K562 (cell line): ENCODE results near the gene FETUB. TPM values are rescaled to one million over a fixed set of nuclear protein-coding genes. Genes with fewer than 3 reads are reported as not detected.

Experiments
- ATAC-seq: fragments of 200-7000 bp; cut with Tn5 transposase; 3 replicates; pipeline ENCODE4 v1.9.1; 2020; ENCODE audit warnings: moderate library complexity
- BruUV-seq: library from RNA; stranded (reverse); fragments of 400-500 nt; replicated peaks from 2 replicates; lab custom pipeline; 2021; lab: Mats Ljungman, UMichigan
- CTCF ChIA-PET: fragments of 300-600 bp; formaldehyde crosslinking; extraction: SDS; loops from one replicate; lab custom pipeline; 2021; ENCODE audit warnings: low intra/inter-chr PET ratio; lab: Yijun Ruan, JAX
- POLR2A ChIA-PET: fragments of 300-600, 350-650 bp; sonication (Branson Sonifier 250); formaldehyde crosslinking; extraction: SDS; loops from one replicate; lab custom pipeline; 2021; ENCODE audit warnings: antibody characterized with exemption, inconsistent platforms; lab: Yijun Ruan, JAX
- DNase-seq, 4 experiments: peaks; one replicate each; pipeline versions ENCODE4 v3.0.0 to v3.0.0-alpha.2; 2011 to 2018; ENCODE audit warnings: low spot score in 3 of 4, mixed read lengths in 3 of 4; ENCODE audit errors: extremely low read depth in 1 of 4
- FAIRE-seq: peaks from 2 replicates; lab custom pipeline; 2011; peaks lifted over from hg19 to GRCh38; lab: Jason Lieb, UNC
- H2AFZ ChIP-seq: 2 replicates; pipeline ENCODE4 v1.6.0; 2011; ENCODE audit warnings: low read depth, low read length, control low read depth, inconsistent platforms
- H3K27ac ChIP-seq: fragments of 200-600 bp; 3 replicates; pipeline ENCODE4 v1.8.0; 2011; ENCODE audit warnings: low read depth, mild to moderate bottlenecking, control low read depth, inconsistent platforms, low read length, moderate library complexity, mixed read lengths; ENCODE audit errors: extremely low read depth
- H3K27me3 ChIP-seq, 2 experiments: fragments of 300-600 bp in 1 of 2; 2 replicates in 1 of 2; 3 replicates in 1 of 2; pipeline versions ENCODE4 v1.6.0 to v1.8.0; 2011; ENCODE audit warnings: inconsistent platforms in 2 of 2, low read length in 2 of 2, mild to moderate bottlenecking in 1 of 2, mixed read lengths in 1 of 2, moderate library complexity in 1 of 2; ENCODE audit not compliant: control insufficient read depth in 2 of 2, insufficient read depth in 2 of 2
- H3K36me3 ChIP-seq: fragments of 300-600 bp; 3 replicates; pipeline ENCODE4 v1.8.0; 2011; ENCODE audit warnings: mild to moderate bottlenecking, low read length, inconsistent platforms; ENCODE audit not compliant: control insufficient read depth, insufficient read depth
- H3K4me1 ChIP-seq, 2 experiments: fragments of 200-600 bp in 1 of 2; replicated peaks in 1 of 2; 2 replicates in 1 of 2; 3 replicates in 1 of 2; pipeline versions ENCODE4 v1.5.1 to v1.8.0; 2011; ENCODE audit warnings: inconsistent platforms in 2 of 2, low read length in 2 of 2, mild to moderate bottlenecking in 1 of 2, mixed read lengths in 1 of 2, moderate library complexity in 1 of 2; ENCODE audit not compliant: control insufficient read depth in 2 of 2, insufficient read depth in 2 of 2
- H3K4me2 ChIP-seq: 2 replicates; pipeline ENCODE4 v1.6.1; 2011; ENCODE audit warnings: low read length, control low read depth, inconsistent platforms, mixed read lengths; ENCODE audit not compliant: insufficient read depth
- H3K4me3 ChIP-seq: fragments of 200-600 bp; sonication (generic), shearing (Covaris generic); 2 replicates; pipeline ENCODE4 v1.5.1; 2016; ENCODE audit warnings: control low read depth, inconsistent platforms
- H3K79me2 ChIP-seq: fragments of 200-600 bp; 3 replicates; pipeline ENCODE4 v1.8.0; 2011; ENCODE audit warnings: low read length, inconsistent platforms; ENCODE audit not compliant: control insufficient read depth, insufficient read depth
- H3K9ac ChIP-seq, 2 experiments: 2 replicates each; pipeline versions ENCODE4 v1.6.0 to v1.6.1; 2011; ENCODE audit warnings: low read depth in 2 of 2, low read length in 2 of 2, control low read depth in 1 of 2, inconsistent platforms in 1 of 2, mild to moderate bottlenecking in 1 of 2, mixed read lengths in 1 of 2; ENCODE audit not compliant: insufficient read depth in 1 of 2
- H3K9me1 ChIP-seq: one replicate; pipeline ENCODE4 v1.6.0; 2011; ENCODE audit warnings: inconsistent platforms, mild to moderate bottlenecking, low read length, moderate library complexity; ENCODE audit not compliant: control insufficient read depth, insufficient read depth
- H3K9me3 ChIP-seq: replicated peaks from 2 replicates; pipeline ENCODE4 v1.5.1; 2011; ENCODE audit warnings: low read depth, low read length, inconsistent platforms; ENCODE audit not compliant: control insufficient read depth, insufficient read depth
- H4K20me1 ChIP-seq: replicated peaks from 2 replicates; pipeline ENCODE4 v1.6.1; 2011; ENCODE audit warnings: low read length, inconsistent platforms, mixed read lengths; ENCODE audit not compliant: control insufficient read depth, insufficient read depth
- CTCF ChIP-seq, 3 experiments: IDR thresholded peaks in 2 of 3; conservative IDR thresholded peaks in 1 of 3; 2 replicates each; pipeline ENCODE4 v1.5.1; 2011 to 2012; ENCODE audit warnings: low read length in 3 of 3, mild to moderate bottlenecking in 3 of 3, control low read depth in 2 of 3, improper control_type of control experiment in 1 of 3, inconsistent platforms in 1 of 3, low read depth in 1 of 3, mixed read lengths in 1 of 3, moderate library complexity in 1 of 3; ENCODE audit not compliant: insufficient read depth in 2 of 3
- CTCFL ChIP-seq: IDR thresholded peaks from 2 replicates; pipeline ENCODE4 v1.6.1; 2011; ENCODE audit warnings: borderline replicate concordance, low read depth, mild to moderate bottlenecking, moderate library complexity, low read length; ENCODE audit not compliant: insufficient read depth, poor library complexity, severe bottlenecking
- RAD21 ChIP-seq, 2 experiments: fragments of 250-450 bp in 1 of 2; fragments of 450-650 bp in 1 of 2; sonication (Bioruptor Pico) in 1 of 2; formaldehyde crosslinking in 1 of 2; IDR thresholded peaks in 1 of 2; conservative IDR thresholded peaks in 1 of 2; 2 replicates each; pipeline versions ENCODE4 v1.4.0 to v1.8.0; 2020 to 2022; ENCODE audit warnings: mild to moderate bottlenecking in 2 of 2, moderate library complexity in 1 of 2
- ZHX1 ChIP-seq: fragments of 150-350 bp; conservative IDR thresholded peaks from 2 replicates; pipeline ENCODE4 v1.6.1; 2014; ENCODE audit warnings: low read length
- WGBS: fragments of 100-300 bp; shearing (Covaris generic); methylation state at CpG from one replicate; pipeline ENCODE4 v1.1.6; 2016; ENCODE audit warnings: low coverage, mixed read lengths; ENCODE audit not compliant: insufficient coverage; ENCODE audit errors: missing lambda C conversion rate; 5-methylcytosine and 5-hydroxymethylcytosine counted together
- in situ Hi-C: fragments of 300-500 bp; cut with MboI; formaldehyde crosslinking; loops from 4 replicates; pipeline ENCODE4 v1.15.0; 2018; ENCODE audit warnings: inconsistent platforms, mixed read lengths
- intact Hi-C: fragments of 100-400 bp; cut with micrococcal nuclease; formaldehyde crosslinking; loops from 2 replicates; pipeline ENCODE4 v1.14.2; 2022
- polyA plus RNA-seq, 8 experiments: library from polyadenylated mRNA; depleted of rRNA in 4 of 8; stranded (reverse) in 5 of 8; unstranded in 3 of 8; fragments of >200 nt; fragmentation: Nextera tagmentation in 2 of 8; fragmentation: Illumina TruSeq in 1 of 8; extraction: Ambion mirVana in 2 of 8; extraction: Trizol in 1 of 8; gene quantifications; 2 replicates each; pipeline versions ENCODE4 v1.2.1 to v1.2.3, GENCODE V29; 2011 to 2014; ENCODE audit warnings: inconsistent platforms in 1 of 8, missing spikeins in 1 of 8
- total RNA-seq, 7 experiments: library from RNA; depleted of rRNA in 6 of 7; stranded (reverse); fragments of >200 nt in 6 of 7; fragmentation: Illumina TruSeq in 2 of 7; extraction: Trizol in 2 of 7; gene quantifications; 2 replicates each; pipeline versions ENCODE4 v1.2.1 to v1.2.3, GENCODE V29; 2011 to 2021; ENCODE audit warnings: low replicate concordance in 1 of 7
- TF ChIP-seq, protein P1 (sequence below): sonication (generic); formaldehyde crosslinking; IDR thresholded peaks from 2 replicates; pipeline ENCODE4 v1.8.0; 2022; ENCODE audit warnings: missing genetic modification reagents, mild to moderate bottlenecking, moderate library complexity, borderline replicate concordance

Gene FETUB
- total and polyA plus RNA-seq, 9 of the 15 experiments (the other 6 are each of a cell fraction or from before 2014, with no cell fraction given): not detected

GRCh38 chr3:186653984-186654383 is 13.8 kb downstream of the FETUB start:
- ChIA-PET POLR2A (interaction anchor here (1.5 to 2.2 kb wide), 2 partner anchors 10 to 130 kb away, joined by 7 read pairs; no protein-coding TSS in a partner anchor), CTCF (no interaction called here)
- ATAC-seq (peak; percentile 96), FAIRE-seq (no peak), DNase-seq (peak in 2 of 4 experiments; percentile 20 to 28)
- Histone ChIP-seq H3K4me1 (no peaks in the 10 kb centered on the region), H3K27ac (no peak overlapping the region), H3K27me3 (peaks cover 14 to 43% of the 10 kb centered on the region in 2 experiments), H3K9ac (no peak overlapping the region), H3K79me2 (no peaks in the 10 kb centered on the region), H3K36me3 (no peaks in the 10 kb centered on the region), H3K4me2 (no peak overlapping the region), H2AFZ (no peak overlapping the region), H4K20me1 (no peaks in the 10 kb centered on the region), H3K9me3 (no peaks in the 10 kb centered on the region), H3K4me3 (no peak overlapping the region), H3K9me1 (no peaks in the 10 kb centered on the region)
- in situ Hi-C loops: no loop called here
- intact Hi-C loops: no loop called here
- no TSS peak for BruUV-seq
- TF ChIP-seq ZHX1: no peak
- peak; percentile 16 for TF ChIP-seq CTCFL
- TF ChIP-seq RAD21 (CRISPR knock-in tag; conservative IDR thresholded peaks at IDR 0.05 in 1 of 2, IDR thresholded peaks at IDR 0.05 in 1 of 2): 0 out of 4 replicates have a peak, but pooled peaks of 1 of the 2 experiments have one; percentile 12
- TF ChIP-seq, protein P1, sequence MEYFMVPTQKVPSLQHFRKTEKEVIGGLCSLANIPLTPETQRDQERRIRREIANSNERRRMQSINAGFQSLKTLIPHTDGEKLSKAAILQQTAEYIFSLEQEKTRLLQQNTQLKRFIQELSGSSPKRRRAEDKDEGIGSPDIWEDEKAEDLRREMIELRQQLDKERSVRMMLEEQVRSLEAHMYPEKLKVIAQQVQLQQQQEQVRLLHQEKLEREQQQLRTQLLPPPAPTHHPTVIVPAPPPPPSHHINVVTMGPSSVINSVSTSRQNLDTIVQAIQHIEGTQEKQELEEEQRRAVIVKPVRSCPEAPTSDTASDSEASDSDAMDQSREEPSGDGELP (CRISPR knock-in tag): no peak
- TF ChIP-seq CTCF (IDR thresholded peaks at IDR 0.05 in 2 of 3, conservative IDR thresholded peaks at IDR 0.05 in 1 of 3; ENCODE audit: insufficient read depth in 2 of 3, low read depth in 1 of 3, low read length in 3 of 3): peak in 2 of 3 experiments; percentile 26 to 36; a peak in 2 of 6 replicates
- 0% methylated on average over 6 of the region's 6 CpGs for WGBS
